Myocyte (in vitro differentiated cells): ENCODE data around the gene MEOX2. TPM values are rescaled to one million over a fixed set of nuclear protein-coding genes. Genes with fewer than 3 reads are reported as not detected.
A peak's percentile ranks its signal among the peaks of the same experiment; 100 is the strongest.

Source experiments
- DNase-seq: peaks from one replicate; pipeline ENCODE4 v3.0.0-alpha.2; 2012; ENCODE audit warnings: low read depth
- polyA plus RNA-seq: library from polyadenylated mRNA; unstranded; fragments of >200 nt; gene quantifications from one replicate; pipeline ENCODE4 v1.2.1, GENCODE V29; 2012; ENCODE audit warnings: missing spikeins
- total RNA-seq: library from RNA; depleted of rRNA; stranded (reverse); fragments of >200 nt; gene quantifications from 2 replicates; pipeline ENCODE4 v1.2.3, GENCODE V29; 2014

The MEOX2 gene
- 2.1 and 2.3 TPM in 2 replicates for total RNA-seq
- not detected for polyA plus RNA-seq

- peak; percentile 77 for DNase-seq
Observed at GRCh38 chr7:15686295-15686956, at the start of gene MEOX2. TSS of gene MEOX2 (minus strand) at chr7:15686683. CDS start at chr7:15686402, 281 bp downstream.

- no peak for DNase-seq
Observed at GRCh38 chr7:15729746-15730145, 43.3 kb upstream of the MEOX2 start.

GRCh38 chr7:15725051-15725450 is 38.6 kb upstream of the MEOX2 start:
- DNase-seq = no peak

DNA sequence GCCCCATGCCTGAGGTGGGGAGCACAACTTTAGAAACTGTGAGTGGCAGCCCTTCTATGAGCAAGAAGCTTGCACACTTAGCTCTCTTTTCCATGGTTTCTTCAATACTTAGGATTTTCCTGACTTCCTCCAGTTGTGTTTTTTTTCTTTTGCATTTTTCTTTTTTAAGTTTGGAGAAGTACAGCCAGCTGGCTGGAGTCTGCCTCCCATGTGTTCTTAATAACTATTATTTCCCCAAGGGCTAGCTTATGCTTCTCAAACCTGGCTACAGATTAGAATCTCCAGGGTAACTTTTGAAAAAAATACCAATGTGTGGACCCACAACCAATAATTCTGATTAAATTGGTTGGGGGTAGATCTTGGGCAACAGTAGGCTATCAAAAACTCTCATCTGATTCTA is 37.4 kb upstream of the MEOX2 start:
- DNase-seq = peak; percentile 26

GRCh38 chr7:15720849-15721471 is 34.5 kb upstream of the MEOX2 start:
- peak; percentile 60 for DNase-seq

GRCh38 chr7:15719311-15719710 is 32.8 kb upstream of the MEOX2 start:
- DNase-seq = no peak

- DNase-seq = no peak
Observed at GRCh38 chr7:15715435-15715834, 29.0 kb upstream of the MEOX2 start.

- DNase-seq = no peak
Observed at GRCh38 chr7:15709978-15710377, 23.5 kb upstream of the MEOX2 start.

DNA sequence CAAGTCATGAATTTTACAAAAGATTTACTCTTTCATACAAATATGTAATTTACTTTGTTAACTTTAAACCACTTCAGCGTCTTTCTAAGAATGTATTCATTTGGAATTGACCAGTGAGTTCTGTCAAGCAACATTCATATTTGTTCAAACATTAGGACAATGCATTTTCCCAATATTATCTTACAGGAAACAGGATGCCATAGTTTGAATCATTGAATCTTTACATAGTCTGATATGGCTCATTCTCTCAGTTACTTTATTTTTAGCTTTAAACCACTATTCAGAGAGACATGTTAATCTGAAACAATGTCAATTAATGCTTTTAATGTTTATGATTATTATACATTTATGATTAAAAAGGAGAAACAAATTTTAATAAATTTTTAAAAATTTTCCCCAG is 21.1 kb upstream of the MEOX2 start:
- DNase-seq = no peak

DNA sequence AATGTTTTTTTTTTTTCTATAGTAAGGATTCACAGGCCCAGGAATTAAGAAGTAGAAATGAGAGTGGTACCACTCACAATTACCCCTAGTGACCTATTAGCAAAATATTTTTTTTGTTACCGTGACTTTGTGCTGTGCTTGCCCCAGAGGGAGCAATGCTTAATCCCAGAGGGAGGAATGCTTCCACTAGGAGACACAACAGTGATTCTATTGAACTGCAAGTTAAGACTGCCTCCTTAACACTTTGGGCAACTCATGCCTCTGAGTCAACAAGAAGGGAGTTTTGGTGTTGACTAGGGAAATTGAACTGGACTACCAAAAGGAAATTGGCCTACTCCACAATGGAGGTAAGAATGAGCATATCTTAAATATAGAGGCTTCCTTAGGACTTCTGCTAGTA is 17.2 kb upstream of the MEOX2 start:
- no peak for DNase-seq

DNA sequence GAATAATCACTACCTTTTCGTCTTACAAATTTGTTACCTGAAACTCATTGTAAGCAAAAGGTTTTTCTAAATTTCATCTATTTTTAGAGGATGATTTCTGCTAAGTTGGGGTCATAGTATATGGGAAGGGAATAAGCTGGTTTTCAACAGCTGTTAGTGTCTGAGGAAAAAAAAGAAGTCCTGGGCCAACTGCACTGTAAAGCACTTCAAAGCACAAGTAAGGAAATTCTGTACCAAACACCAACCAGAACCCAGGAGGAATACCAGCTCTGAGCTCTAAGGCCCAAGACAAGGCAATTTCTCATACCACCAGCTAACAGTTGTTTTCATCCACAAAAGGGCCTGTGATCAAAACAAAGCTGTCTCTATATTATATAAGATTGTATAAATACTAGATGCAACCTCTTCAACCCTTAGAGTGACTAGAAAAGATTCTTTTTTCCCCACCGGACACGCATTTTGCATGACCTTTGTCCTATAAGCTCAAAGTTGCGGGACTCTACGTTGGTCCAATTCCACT is 6.1 kb upstream of the MEOX2 start:
- peak; percentile 55 for DNase-seq

- no peak for DNase-seq
Observed at GRCh38 chr7:15688911-15689310, 2.4 kb upstream of the MEOX2 start.

DNA sequence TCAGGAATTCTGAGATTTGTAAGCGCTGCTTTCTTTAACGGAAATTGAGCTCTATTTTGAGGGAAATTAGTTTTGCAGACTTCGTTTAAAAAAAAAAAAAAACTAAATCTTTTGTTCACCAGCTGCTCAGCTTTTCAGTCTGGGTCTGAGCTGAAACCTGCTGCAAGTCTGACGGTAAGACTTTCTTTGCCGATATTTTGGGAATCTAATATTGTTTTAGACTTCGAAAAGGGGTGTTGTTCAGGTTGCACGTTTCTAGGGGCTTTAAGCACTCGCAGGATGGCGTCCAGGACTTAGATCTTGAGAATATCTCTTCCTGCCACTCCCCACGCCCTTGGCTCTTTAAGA is 1.8 kb upstream of the MEOX2 start:
- no peak for DNase-seq

GRCh38 chr7:15687546-15688278 is 1.2 kb upstream of the MEOX2 start:
- no peak for DNase-seq

GRCh38 chr7:15686957-15687545 is 568 bp upstream of the MEOX2 start:
- DNase-seq = no peak

DNA sequence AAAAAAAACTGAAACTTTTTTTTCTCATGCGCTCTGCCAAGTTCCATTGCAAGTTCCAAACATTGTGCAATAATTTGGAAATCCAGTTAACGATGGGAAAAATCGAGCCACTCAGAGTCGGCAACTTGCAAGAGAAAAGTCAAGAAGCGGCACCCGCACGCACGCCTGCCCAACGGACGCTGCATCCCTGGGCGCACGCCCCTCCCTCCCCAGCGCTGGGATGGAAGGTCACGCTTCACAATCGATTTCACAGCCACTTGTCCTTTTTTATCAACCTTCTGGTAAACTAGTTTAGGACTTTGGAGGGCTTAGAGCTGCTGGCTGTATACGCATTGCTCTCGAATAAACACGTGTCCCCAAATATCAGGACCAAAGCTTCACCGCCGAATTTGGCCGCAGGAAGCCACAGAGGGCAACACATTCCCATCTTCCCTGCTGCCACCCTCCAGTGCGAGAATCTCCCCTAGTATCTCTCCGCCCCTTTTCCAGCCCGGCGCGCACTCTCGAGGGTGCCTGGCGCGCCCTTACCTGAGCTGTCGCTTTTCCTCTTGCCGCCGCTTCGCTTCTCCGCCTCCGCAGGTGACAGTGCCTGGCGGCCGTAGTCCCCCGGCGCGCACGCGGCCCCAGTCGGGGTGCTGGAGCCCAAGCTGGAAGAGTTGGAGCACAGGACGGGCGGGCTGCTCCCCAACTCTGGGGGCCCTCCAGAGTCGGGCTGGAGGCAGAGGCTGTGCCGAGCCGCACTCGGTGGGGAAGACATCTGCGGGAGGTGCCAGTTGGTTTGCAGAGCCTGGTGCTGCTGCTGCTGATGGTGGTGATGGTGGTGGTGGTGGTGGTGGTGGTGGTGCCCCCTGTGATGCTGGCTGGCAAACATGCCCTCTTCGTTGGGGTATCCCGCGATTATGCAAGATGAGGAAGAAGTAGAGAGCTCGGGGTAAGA is 857 bp downstream of the MEOX2 start:
- peak; percentile 65 for DNase-seq

GRCh38 chr7:15684871-15685270 is 1.6 kb downstream of the MEOX2 start:
- DNase-seq = no peak

- DNase-seq = no peak
Observed at GRCh38 chr7:15684111-15684800, 2.2 kb downstream of the MEOX2 start.

DNA sequence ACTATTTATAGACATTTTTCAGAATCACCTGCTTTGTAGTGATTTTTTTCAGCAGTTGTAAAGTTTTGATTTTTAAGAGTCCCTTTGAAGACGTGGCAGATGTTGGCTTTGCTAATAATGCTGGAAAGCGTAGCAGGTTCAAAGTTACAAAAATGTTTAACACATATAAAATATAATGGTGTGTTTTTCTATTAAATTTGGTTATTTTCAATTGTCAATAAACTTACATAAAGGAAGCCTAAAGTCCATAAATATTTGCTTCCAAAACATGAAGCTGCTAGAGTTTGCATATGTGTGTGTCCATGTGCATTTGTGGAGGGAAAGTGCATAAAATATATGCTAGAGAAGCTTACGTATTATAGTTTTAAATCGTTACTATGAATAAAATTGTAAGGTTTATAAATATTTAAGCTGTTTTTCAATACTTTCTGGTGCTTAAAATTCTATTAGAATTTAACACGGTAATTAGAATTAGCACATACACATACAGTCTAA is 3.7 kb downstream of the MEOX2 start:
- no peak for DNase-seq

- DNase-seq = no peak
Observed at GRCh38 chr7:15682111-15682510, 4.4 kb downstream of the MEOX2 start.
